RWPE2 (cell line): ENCODE data around the gene GNPDA2.

ENCODE experiments used
- ATAC-seq: fragments of 200-7000 bp; cut with Tn5 transposase; 3 replicates; pipeline ENCODE4 v1.9.1; 2021; ENCODE audit warnings: low read depth
- DNase-seq: peaks from one replicate; pipeline ENCODE4 v3.0.0-alpha.2; 2020; ENCODE audit warnings: low spot score
- H3K27ac ChIP-seq: fragments of 450-650 bp; 2 replicates; pipeline ENCODE4 v1.5.1; 2017; ENCODE audit warnings: mild to moderate bottlenecking; ENCODE audit not compliant: poor library complexity, severe bottlenecking
- H3K27me3 ChIP-seq: fragments of 250-450 bp; sonication (Bioruptor Pico); 2 replicates; pipeline ENCODE4 v1.5.1; 2021; ENCODE audit warnings: mild to moderate bottlenecking, moderate library complexity; ENCODE audit not compliant: insufficient read depth, poor library complexity, severe bottlenecking
- H3K36me3 ChIP-seq: fragments of 250-450 bp; sonication (Bioruptor Pico); 2 replicates; pipeline ENCODE4 v1.5.1; 2020; ENCODE audit warnings: low read depth, mild to moderate bottlenecking, moderate library complexity
- H3K4me1 ChIP-seq: fragments of 250-450 bp; sonication (Bioruptor Pico); 2 replicates; pipeline ENCODE4 v1.5.1; 2021; ENCODE audit warnings: mild to moderate bottlenecking, moderate library complexity; ENCODE audit not compliant: insufficient read depth, poor library complexity, severe bottlenecking
- H3K4me3 ChIP-seq: fragments of 250-450 bp; sonication (Bioruptor Pico); 2 replicates; pipeline ENCODE4 v1.5.1; 2021; ENCODE audit warnings: mild to moderate bottlenecking, moderate library complexity; ENCODE audit not compliant: severe bottlenecking
- H3K9me3 ChIP-seq: fragments of 250-450 bp; sonication (Bioruptor Pico); 2 replicates; pipeline ENCODE4 v1.5.1; 2021; ENCODE audit warnings: mild to moderate bottlenecking, moderate library complexity; ENCODE audit not compliant: severe bottlenecking
- TF ChIP-seq, protein P1 (sequence below): fragments of 450-650 bp; IDR thresholded peaks from one replicate; pipeline ENCODE4 v1.5.1; 2017; ENCODE audit warnings: mild to moderate bottlenecking, moderate library complexity; ENCODE audit not compliant: poor library complexity, severe bottlenecking

GNPDA2 gene

DNA sequence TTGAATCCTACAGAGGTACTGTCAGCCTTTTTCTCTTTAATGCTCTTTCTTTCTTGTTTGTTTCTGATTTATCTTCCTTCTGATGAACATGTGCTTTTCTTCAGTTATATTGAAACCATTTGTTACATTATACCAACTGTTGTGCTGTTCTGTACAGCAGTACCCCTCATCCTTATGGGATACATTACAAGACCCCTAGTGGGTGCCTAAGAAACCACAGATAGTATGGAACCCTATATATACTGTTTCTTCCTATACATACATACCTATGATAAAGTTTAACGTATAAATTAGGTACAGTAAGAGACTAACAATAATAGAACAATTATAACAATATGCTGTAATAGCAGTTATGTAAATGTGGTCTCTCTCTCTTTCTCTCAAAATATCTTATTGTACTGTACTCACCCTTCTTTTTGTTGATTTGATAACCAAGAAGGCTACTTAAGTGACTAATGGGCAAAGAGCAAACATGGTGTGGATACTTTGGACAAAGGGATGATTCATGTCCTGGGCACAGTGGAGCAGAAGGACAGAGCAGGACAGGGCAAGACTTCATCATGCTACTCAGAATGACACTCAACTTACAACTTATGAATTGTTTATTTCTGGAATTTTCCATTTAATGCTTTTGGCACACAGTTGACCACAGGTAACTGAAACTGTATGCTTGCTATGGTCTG, 64.3 kb downstream of the GNPDA2 start:
- H3K36me3 ChIP-seq, result no peaks in the 10 kb centered on the region
- H3K9me3 ChIP-seq, result no peaks in the 10 kb centered on the region
- ATAC-seq (peak; percentile 73), DNase-seq (no peak)
- TF ChIP-seq, protein P1, sequence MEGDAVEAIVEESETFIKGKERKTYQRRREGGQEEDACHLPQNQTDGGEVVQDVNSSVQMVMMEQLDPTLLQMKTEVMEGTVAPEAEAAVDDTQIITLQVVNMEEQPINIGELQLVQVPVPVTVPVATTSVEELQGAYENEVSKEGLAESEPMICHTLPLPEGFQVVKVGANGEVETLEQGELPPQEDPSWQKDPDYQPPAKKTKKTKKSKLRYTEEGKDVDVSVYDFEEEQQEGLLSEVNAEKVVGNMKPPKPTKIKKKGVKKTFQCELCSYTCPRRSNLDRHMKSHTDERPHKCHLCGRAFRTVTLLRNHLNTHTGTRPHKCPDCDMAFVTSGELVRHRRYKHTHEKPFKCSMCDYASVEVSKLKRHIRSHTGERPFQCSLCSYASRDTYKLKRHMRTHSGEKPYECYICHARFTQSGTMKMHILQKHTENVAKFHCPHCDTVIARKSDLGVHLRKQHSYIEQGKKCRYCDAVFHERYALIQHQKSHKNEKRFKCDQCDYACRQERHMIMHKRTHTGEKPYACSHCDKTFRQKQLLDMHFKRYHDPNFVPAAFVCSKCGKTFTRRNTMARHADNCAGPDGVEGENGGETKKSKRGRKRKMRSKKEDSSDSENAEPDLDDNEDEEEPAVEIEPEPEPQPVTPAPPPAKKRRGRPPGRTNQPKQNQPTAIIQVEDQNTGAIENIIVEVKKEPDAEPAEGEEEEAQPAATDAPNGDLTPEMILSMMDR, result no peak
- no peak overlapping the region for H3K27ac ChIP-seq
- no peaks in the 10 kb centered on the region for H3K27me3 ChIP-seq
- peaks cover 4% of the 10 kb centered on the region for H3K4me1 ChIP-seq
- no peak overlapping the region for H3K4me3 ChIP-seq

DNA sequence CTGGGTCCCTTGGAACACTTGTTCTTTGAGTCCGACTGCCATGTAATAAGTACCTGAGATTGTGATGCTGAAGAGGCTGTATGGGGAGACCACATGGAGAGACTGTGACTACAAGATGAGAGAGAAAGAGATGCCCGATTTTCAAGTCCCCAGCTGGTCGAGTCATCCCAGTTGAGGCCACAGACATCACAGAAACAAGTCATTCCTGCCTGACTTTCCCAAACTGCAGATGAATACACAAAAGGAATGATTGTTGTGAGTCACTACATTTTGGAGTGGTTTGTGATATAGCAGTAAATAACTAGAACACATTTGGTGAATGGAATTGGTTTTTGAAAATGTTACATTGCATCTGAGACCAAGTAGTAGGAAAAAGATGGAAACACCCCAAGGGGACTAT, 66.0 kb downstream of the GNPDA2 start:
- Histone ChIP-seq H3K36me3 (no peaks in the 10 kb centered on the region), H3K4me1 (peaks cover 4% of the 10 kb centered on the region), H3K4me3 (no peak overlapping the region), H3K27ac (no peak overlapping the region), H3K27me3 (no peaks in the 10 kb centered on the region), H3K9me3 (no peaks in the 10 kb centered on the region)
- ATAC-seq, result no peak
- DNase-seq, result no peak
- TF ChIP-seq, protein P1, result no peak

DNA sequence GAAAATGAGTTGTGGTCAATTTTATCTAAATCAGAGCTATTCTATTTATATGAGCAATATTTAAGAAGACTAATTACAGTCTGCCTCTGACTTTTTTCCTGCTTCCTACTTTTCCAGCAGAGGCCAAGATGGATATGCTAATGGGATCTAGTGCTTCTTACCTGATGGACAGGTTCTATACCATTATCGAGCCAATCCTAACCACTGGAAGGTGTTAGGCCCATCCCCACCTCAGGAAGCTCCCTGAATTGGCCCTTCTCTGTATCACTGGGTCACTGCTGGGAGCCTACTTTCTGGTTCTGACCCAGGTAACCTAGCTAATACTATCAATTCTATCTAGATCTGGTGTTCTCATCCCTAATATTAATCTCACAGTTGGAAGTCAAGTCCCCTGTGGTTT, 74.4 kb downstream of the GNPDA2 start:
- ATAC-seq (no peak), DNase-seq (no peak)
- Histone ChIP-seq H3K27me3 (no peaks in the 10 kb centered on the region), H3K4me3 (no peak overlapping the region), H3K4me1 (no peaks in the 10 kb centered on the region), H3K27ac (no peak overlapping the region), H3K9me3 (no peaks in the 10 kb centered on the region), H3K36me3 (no peaks in the 10 kb centered on the region)
- TF ChIP-seq, protein P1, result no peak
